Activated CD4-positive, alpha-beta T cell treated with anti-CD3 and anti-CD28 coated beads, Interleukin-2, Interleukin-6, amounts not matched to agents 100 ng/mL and 50 ng/mL, durations not matched to agents 16 hours and 8 hours (primary cell): ENCODE data around the gene ABLIM3.

ENCODE experiments used
- DNase-seq: peaks from one replicate; pipeline ENCODE4 v3.0.0-alpha.2; 2020

Gene ABLIM3

DNA sequence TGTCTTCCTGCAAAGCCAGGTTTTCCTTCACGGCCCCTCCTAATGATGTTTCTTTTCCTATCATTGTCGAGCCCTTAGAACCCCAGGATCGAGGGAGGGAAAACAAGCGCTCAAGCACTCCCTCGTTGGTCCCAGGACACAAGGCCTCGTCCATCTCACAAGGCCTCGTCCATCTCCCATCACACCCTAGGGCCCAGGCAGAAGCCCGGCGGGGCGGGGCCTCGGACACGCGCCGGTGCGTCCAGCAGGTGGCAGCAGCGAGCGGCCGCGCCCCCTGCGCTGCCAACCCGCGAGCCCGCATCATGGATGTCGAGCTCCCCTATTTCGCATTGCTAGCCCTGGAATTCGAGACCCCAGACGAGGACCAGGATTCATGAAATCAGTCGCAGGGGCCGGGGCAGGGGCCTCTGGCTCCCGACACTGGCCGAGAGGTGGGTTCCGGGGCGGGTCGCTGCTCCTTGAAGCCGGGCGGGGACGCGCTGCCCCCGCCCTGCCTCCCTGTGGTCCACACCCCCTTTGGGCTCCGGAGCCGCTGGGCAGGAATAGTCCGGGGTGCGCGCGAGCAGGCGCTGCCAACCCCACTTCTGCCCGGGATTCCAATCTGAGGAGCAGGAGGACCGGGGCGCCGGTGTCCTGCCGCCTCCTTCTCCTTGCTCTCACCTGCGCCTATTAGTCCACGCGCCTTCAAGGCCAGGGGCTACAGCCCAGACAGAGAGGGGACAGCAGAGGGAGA, at the start of gene ABLIM3:
ABLIM3 (plus strand) TSS at position 270 of the 733 bp plus-strand sequence. CDS start 603 bp downstream, outside the sequence.
- DNase-seq = peak; percentile 78

DNA sequence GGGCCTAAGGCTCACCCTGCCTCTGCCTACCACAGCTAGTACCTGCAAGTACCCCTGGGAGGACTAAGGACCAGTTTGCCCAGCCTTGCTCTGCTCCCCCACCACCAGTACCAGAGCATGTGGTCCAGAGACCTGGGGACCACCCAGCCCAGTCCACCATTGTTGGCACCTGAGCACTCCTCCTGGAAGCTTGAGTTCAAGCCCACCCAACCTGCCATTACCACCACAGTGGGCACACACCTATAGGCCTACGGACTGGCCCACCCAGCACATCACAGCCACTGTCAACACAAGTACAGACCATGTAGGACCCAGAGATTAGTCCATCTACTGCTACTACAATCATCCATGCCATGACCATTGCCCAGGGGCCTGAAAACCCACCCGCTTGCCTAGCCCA, 47.7 kb upstream of the ABLIM3 start:
- no peak for DNase-seq

DNA sequence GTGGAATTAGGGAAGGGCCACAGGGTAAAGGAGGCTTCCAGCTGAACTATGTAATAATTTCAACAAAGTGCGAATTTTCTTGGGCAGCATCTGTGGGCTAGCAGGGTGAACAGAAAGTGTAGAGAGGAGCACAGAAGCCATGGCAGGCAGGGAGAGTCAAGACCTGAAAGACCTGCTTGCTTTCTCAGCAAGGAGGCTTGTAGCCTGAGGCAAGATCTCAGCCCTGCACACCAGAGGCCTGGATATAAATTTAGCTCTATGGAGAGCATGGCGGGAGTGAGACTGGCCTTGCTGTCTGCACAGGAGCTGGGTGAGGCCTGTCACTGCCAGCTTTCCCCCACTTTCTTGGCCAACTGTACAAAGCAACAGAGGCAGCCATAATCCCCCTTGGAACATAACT, 46.3 kb upstream of the ABLIM3 start:
- DNase-seq = no peak

DNA sequence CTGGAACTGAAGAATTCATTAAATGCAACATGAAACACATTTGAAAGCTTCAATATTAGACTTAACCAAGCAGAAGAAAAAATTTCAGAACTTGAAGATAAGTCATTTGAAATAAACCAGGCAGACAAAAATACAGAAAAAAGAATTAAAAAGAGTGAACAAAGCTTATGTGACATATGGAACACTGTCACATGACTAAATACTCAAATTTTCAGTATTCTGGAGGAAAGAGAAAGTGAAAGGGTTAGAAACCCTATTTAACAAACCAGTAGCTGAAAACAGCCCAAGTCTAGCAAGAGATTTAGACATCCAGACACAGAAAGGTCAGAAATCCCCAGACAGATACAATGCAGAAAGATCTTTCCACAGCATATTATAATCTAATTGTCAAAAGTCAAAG, 41.4 kb upstream of the ABLIM3 start:
- DNase-seq = no peak

DNA sequence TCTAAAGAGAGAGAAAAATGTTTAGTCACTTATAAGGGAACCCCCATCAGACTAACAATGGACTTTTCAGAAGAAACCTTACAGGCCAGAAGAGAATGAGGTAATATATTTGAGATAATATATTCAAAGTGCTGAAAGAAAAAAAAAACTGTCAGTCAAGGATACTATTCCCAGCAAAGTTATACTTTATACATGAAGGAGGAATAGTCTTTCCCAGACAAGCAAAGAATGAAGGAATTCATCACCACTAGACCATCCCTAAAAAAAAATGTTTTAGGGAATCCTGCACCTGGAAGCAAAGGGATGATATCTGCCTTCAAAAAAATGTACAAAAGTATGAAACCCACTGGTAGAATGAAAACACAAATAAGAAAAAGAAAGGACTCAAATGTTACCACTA, 41.0 kb upstream of the ABLIM3 start:
- no peak for DNase-seq

DNA sequence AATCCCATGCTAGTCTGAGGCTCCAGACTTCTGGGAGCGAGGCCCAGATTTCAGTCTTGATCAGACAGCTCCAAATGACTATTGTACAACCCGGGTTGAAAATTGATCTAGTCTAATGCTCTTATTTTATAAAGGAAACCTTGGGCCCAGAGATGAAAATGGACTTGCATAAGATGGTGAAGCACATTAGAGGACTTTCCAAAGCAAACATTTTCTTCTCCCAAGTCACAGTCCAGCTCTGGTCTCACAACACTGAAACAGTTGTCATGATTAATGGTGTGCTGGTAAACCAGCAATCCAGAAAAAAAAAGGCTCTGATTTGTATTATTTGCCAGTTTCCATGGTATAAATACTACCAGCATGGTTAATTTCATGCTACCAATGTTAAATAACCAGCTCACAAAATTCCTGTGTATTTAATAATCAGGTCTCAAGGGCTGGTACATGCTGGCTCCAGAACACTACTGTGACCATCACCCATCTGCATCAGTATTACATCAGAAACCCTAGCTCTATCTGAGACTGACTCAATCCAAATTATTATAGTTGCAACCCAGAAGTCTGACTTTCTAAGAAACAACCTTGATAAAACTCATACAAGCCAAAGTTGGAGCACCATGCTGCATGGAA, 32.5 kb upstream of the ABLIM3 start:
- DNase-seq = no peak

DNA sequence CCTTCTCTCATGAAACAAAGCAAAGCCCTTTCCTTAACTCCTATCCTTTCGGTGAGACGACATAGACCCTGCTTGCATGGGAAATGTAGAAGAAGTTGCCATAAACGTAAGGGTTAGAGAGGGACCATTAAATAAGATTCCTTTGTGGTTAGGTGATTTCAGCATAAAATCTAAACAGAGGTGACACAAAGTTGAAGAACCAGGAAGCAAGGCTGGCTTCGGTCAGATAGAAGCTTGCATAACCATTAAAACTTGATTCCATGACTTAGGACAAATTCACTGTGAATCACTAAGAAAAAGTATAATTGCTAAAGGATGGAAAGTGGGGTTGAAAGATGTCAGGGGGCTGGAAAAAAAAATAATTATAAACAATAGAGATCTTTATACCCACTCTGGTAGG, 30.9 kb upstream of the ABLIM3 start:
- DNase-seq = no peak

DNA sequence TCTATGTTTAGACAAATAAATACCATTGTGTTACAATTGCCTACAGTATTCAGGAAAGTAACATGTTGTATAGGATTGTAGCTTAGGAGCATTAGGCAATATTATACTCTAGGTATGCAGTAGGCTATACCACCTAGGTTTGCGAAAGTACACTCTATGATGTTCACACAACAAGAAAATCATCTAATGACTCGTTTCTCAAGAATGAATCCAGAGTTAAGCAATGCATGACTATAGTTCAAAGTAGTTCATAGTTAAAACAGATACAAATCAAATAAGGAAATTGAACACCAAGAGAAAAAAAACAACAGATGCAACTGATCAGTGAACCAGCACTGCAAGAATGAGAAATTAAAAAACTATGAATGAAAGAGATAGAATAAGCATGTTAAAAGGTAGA, 27.6 kb upstream of the ABLIM3 start:
- no peak for DNase-seq

DNA sequence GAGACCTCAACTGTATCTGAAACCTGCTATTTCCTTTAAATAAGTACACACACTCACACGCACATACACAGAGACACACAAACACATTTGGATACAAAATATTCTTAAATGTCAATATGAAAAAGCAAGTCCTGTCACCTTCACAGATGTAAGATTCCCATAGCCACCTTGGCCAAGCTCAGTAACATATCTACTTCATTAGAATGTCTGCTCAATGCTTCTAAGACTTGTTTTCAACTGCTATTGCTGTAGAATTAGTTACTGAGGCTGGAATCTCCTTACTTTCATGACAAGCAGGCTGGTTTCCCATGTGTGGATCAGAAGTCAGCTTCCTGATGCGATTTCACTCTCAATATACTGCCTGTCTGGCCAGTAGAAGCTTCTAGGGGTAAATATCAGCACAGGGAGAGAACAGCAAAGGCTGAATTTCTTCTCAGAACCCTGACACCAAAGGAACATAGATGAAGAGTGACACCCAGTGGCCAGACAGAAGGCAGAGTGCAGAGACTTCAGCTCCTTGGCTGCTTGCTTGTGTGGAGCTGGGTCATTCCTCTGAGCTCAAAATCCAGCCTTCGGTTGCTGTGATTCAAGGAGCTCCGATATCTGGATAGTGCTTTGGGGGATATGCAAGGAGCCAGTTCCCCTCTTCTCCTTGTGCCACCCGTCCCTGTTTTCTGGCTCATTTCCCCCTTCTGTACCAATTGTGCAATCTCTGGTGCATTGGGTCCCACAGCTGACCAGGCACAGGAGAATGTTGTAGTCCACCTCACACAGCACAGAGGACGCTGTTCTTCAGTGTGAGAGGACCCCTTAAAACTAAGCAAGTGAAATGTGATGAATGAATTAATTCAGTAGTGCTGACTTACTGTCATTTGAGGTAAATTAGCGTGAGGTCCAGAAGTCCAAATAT, 26.6 kb upstream of the ABLIM3 start:
- DNase-seq = peak; percentile 60

DNA sequence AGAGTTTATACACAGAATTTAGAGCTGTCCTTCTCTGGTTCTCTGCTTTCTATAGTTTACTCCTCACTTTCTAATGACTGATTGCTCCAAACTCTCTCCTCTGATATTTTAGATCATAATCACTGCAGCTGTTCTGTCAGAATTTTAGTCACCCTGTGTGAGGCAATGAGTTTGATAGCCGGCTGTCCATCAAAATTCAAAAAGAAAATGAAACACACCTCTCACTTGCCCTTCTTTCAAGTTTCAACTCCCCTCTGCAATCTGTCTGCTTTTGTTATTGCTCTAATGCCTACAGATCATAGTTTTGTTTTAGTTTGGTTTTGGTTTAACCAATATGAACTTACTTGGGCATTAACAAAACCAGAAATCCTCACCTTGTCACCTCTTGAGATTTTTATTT, 23.3 kb upstream of the ABLIM3 start:
- DNase-seq = peak; percentile 28

DNA sequence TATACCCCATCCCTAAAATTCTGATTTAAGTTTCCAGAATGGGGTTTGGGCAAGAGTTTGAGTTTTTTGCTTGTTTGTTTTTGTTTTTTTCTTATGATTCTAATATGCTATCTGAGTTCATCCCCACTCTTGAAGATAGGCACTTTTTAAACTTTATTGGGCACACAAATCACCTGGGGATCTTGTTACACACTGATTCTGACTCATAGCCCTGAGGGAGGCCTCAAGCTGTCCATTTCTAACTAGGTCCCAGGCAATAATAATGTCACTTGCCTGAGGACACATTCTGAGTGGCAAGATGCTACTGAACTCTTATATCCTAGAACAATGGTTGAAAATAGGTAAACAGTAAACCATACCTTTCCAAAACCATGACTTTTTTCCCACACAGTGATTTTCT, 22.8 kb upstream of the ABLIM3 start:
- no peak for DNase-seq

DNA sequence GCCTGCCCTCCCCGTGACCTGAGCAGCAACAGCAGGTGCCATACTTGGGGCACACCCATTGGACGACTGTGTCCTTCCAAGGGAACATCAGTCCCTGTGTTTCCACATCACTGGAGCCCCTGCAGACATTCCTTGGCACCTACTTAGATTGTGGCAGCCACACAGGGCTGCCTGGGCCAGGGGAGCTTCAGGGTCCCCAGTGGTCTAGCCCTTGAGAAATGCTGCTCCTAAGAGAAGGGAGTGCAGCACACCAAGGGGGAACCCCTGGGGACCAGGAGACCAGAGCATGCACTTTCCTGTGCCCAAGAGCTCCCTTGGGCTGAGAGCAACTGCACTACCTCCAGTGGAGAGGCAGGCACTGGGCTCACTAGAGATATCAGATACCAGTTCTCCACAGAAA, 20.1 kb upstream of the ABLIM3 start:
- no peak for DNase-seq

DNA sequence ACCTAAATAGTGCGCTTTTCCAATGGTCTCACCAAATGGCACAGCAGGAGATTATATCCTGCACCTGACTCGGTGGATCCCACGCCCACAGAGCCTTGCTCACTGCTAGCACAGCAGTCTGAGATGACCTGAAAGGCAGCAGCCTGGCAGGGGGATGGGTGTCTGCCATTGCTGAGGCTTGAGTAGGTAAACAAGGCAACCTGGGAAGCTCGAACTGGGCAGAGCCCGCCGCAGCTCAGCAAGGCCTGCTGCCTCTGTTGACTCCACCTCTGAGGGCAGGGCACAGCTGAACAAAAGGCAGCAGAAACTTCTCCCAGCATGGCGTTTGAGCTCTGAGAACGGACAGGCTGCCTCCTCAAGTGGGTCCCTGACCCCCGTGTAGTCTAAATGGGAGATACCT, 18.1 kb upstream of the ABLIM3 start:
- DNase-seq = no peak

DNA sequence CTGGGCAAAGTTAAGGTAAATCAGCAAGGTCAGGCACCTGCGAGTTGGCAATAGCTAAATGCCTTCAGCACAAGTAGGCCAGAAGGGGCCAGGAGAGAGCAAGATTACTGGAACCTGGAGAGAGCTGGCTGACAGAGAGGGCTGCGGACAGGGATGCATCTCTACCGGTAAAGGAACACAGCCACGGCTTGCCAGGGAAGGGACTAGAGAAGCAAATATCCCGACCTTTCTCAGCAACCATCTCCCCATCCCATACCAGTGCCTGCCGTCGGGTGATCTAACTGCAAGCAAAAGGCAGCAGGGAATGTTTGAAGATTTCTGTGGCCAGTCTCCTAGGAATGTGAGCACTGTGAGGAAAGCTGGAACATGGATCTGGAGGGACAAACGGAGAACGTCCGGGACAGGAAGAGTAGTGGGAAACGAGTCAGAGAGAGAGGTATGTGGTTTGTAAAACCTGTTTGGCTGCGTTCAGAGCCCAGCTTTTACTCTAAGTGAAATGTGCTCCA, 15.9 kb upstream of the ABLIM3 start:
- DNase-seq = no peak

DNA sequence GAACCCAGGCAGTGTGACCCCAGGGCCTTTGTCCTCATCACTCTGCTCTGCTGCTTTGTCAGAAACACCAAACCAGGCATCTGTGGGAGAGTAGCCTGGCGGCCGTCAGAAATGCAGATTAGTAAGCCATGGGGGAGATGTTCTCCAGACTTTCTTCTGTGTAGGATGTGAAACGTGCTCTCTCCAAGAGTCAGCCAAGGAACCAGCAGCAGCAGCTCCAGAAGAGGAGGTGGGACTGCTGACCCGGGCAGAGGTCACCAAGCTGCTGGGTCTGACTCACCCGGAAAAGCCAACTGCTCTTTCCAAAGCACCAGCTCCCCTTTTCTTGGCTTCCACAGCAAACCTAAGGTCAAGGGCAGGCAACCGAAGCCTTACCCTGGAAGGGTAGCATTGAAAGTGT, 14.4 kb upstream of the ABLIM3 start:
- DNase-seq = no peak

DNA sequence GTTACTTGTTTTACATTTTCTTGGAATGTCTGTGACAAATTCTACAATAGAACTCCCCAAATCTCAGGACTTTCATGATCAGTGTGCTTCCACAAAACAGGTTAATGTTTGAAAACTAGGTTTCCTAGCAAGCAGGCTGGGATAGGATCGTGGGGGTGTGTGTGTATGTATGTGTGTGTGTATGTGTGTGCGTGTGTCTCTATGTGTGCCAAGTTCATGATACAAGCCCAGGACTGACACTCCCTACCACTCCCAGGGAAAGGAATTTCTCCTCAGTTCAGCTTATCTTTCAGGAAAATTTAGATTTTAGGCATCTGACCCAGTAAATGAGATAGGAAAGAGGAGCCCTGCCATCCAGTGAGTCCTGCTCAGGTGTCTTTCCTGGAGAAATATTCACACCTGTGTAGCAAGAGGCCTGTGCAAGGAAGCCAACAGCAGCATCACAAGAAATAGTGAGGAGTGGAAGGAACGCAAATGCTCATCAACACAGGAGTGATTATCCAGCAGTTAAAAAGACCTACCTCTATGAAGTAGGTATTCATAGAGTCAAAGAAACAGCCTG, 13.8 kb upstream of the ABLIM3 start:
- no peak for DNase-seq

DNA sequence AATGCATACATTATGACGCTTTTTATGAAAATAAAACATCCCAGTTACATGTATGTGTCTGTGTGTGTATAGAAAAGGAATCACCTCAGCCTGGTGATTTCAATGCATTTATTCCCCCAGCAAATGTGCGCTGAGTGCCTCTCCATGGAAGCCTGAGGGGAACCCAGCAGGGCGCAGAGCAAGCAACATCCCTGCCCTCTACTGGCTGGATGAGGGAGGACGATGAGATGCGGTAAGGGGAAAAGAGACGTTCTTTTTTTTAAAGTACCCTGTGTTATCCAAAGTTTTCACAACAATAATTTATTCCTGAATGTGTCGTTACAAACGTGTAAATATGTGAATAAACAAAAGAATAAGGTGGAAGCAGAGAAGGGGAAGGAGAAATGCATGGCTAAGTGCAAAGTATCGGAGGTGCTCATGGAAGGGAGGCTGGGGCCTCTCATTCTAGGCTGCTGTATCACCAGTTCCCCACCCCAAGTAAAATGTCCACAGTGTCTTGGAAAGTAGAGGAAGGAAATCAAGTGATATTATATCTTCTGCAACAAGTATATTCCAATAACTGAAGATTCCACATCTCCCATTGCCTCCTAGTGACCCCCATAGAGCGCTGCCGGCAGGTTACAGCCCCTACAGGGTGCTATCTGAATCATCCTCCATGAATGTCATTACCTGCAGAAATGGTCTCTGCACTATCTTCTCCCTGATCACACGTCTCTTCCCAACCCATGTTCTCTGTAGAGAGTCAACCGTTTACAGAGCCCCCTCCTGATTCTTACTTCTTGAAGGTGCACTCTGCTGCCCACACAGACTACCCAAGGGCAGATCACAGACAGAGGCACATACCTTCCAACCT, 13.0 kb upstream of the ABLIM3 start:
- DNase-seq = peak; percentile 25

DNA sequence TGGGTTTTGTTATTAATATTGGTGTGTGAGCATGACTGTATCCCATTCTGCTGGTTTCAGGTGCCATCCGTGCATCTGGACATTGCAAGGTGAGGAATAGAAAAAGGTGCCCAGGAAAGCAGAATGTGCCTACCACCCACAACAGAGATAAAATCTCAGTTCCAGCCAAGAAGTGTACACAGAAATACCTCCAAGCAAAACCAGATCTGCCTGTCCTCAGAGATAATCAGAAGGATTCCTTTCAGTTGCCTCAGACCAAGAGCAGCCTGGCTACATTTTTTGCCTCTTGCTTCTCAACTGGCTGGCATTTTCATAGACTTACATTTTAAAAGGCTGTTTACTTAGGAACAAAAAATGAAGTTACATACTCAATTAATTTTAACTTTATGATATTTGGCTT, 12.1 kb upstream of the ABLIM3 start:
- DNase-seq = no peak

DNA sequence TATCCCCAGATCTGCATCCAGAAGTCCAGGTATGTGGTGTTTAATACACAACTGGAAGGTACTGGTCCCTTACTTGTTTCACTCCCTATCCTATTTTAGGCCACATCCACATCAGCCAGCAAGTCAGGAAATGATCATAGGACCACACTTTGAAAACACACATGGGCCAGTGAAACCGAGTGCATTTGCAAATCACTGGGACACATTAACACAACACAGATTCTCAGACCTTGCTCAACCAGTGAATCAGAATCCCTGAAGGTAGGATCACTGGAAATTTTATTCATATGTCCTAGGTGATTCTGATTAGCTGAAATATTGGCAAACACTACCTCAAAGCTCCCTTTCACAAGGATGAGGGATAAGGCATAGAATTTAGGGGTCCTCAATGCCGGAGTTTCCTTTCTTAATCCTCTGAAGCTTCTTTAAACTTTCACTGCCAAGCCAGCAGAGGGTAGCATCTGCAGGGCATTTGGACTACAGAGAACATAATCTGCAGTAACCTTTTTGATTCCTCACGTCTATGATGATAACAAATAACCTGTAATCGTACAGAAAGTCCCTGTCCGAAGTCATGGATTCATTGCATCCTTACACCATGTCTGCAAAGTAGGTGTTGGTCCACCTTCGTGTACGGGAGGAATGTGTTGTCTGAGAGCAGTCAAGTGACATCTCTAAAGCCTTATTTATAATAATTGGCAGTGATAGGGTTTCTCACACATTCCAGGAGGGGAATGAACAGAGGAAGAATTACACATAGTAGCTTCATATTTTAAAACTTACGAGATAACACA, 11.0 kb upstream of the ABLIM3 start:
- DNase-seq = no peak

DNA sequence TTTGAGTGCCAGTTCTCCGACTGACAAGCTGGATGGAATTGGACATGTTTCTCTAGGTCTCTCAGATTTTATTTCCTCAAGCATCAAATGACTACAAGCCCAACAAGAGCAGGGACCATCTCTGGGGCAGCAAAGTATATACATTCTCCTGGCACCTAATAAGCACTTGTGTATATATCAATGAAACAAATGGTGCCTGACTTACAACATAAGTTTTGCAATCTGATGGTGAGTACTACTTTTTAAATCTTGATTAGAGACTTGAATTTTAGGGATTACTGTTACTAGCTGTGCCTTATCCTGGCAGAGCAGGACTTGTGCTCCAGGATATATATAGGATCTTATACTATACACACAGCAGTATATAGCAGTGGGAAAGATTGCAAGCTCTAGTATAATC, 8.8 kb upstream of the ABLIM3 start:
- no peak for DNase-seq
